GM23338 (cell line): Measurements from ENCODE around the gene DCD.

Source experiments
- CREB1 ChIP-seq: fragments of 250-450 bp; sonication (Bioruptor Pico); IDR thresholded peaks from 2 replicates; pipeline ENCODE4 v1.5.0; 2020; ENCODE audit warnings: low read depth, mild to moderate bottlenecking, moderate library complexity
- CTCF ChIP-seq, 2 experiments: fragments of 200-600 bp in 1 of 2; sonication (generic) in 1 of 2; conservative IDR thresholded peaks; 2 replicates each; pipeline versions ENCODE4 v1.5.1 to v1.6.1; 2016 to 2017; ENCODE audit warnings: antibody characterized with exemption in 2 of 2, low read depth in 2 of 2, mild to moderate bottlenecking in 2 of 2, moderate library complexity in 1 of 2
- ETS1 ChIP-seq: IDR thresholded peaks from 2 replicates; pipeline ENCODE4 v1.6.1; 2016; ENCODE audit warnings: antibody characterized with exemption
- EZH2 ChIP-seq: fragments of 200-600 bp; sonication (generic); IDR thresholded peaks from one replicate; pipeline ENCODE4 v1.8.0; 2017; ENCODE audit warnings: antibody characterized with exemption, mild to moderate bottlenecking, low read depth; ENCODE audit not compliant: unreplicated experiment
- EZH2phosphoT487 ChIP-seq: fragments of 200-600 bp; sonication (generic); IDR thresholded peaks from one replicate; pipeline ENCODE4 v1.8.1; 2018; ENCODE audit warnings: antibody characterized with exemption; ENCODE audit not compliant: unreplicated experiment
- JUNB ChIP-seq: IDR thresholded peaks from one replicate; pipeline ENCODE4 v1.6.1; 2016; ENCODE audit warnings: antibody characterized with exemption; ENCODE audit not compliant: unreplicated experiment
- NANOG ChIP-seq: IDR thresholded peaks from 2 replicates; pipeline ENCODE4 v1.6.1; 2016; ENCODE audit warnings: antibody characterized with exemption, borderline replicate concordance
- POLR2AphosphoS5 ChIP-seq: IDR thresholded peaks from 2 replicates; pipeline ENCODE4 v1.6.1; 2016; ENCODE audit warnings: antibody characterized with exemption, low read depth
- REST ChIP-seq: IDR thresholded peaks from one replicate; pipeline ENCODE4 v1.6.1; 2018; ENCODE audit warnings: antibody characterized with exemption; ENCODE audit not compliant: unreplicated experiment
- STAT1 ChIP-seq: IDR thresholded peaks from one replicate; pipeline ENCODE4 v1.6.1; 2016; ENCODE audit warnings: antibody characterized with exemption; ENCODE audit not compliant: unreplicated experiment
- ZNF462 ChIP-seq: fragments of 250-450 bp; sonication (Bioruptor Pico); IDR thresholded peaks from 2 replicates; pipeline ENCODE4 v1.5.0; 2020; ENCODE audit warnings: mild to moderate bottlenecking, moderate library complexity

- no peak for TF ChIP-seq CTCF (conservative IDR thresholded peaks at IDR 0.05; ENCODE audit: low read depth in 2 of 2)
- TF ChIP-seq REST = no peak
- no peak for TF ChIP-seq POLR2AphosphoS5
- TF ChIP-seq CREB1 = no peak
- no peak for TF ChIP-seq EZH2
- no peak for TF ChIP-seq ETS1
- TF ChIP-seq JUNB = no peak
- TF ChIP-seq STAT1 = no peak
- no peak for TF ChIP-seq NANOG
- no peak for TF ChIP-seq EZH2phosphoT487
- TF ChIP-seq ZNF462 (CRISPR knock-in tag) = no peak
These were observed 42.8 kb downstream of the DCD start for GRCh38 chr12:54605138-54605970.
